ENCODE results near the gene EEFSEC.

The EEFSEC gene

GRCh38 chr3:128285042-128285966, 132.0 kb downstream of the EEFSEC start:
- H3K4me3 ChIP-seq (ENCODE audit: control insufficient read depth, low read depth, low read length): no peak overlapping the region
- no peak for DNase-seq (ENCODE audit: low read depth)
- TF ChIP-seq CTCF (IDR thresholded peaks at IDR 0.05; ENCODE audit: control insufficient read depth, insufficient read depth, low read depth, low read length, missing control alignments): no peak

- no peak for DNase-seq (ENCODE audit: low read depth)
- TF ChIP-seq CTCF (IDR thresholded peaks at IDR 0.05; ENCODE audit: control insufficient read depth, insufficient read depth, low read depth, low read length, missing control alignments): no peak
- no peak overlapping the region for H3K4me3 ChIP-seq (ENCODE audit: control insufficient read depth, low read depth, low read length)
These were observed 132.7 kb downstream of the EEFSEC start for GRCh38 chr3:128285967-128286321.

GRCh38 chr3:128286691-128287090, 133.4 kb downstream of the EEFSEC start:
- no peak for TF ChIP-seq CTCF (IDR thresholded peaks at IDR 0.05; ENCODE audit: control insufficient read depth, insufficient read depth, low read depth, low read length, missing control alignments)
- no peak for DNase-seq (ENCODE audit: low read depth)
- no peak overlapping the region for H3K4me3 ChIP-seq (ENCODE audit: control insufficient read depth, low read depth, low read length)

GRCh38 chr3:128287216-128287615, 133.9 kb downstream of the EEFSEC start:
- TF ChIP-seq CTCF (IDR thresholded peaks at IDR 0.05; ENCODE audit: control insufficient read depth, insufficient read depth, low read depth, low read length, missing control alignments): no peak
- DNase-seq (ENCODE audit: low read depth): no peak
- H3K4me3 ChIP-seq (ENCODE audit: control insufficient read depth, low read depth, low read length): no peak overlapping the region

- TF ChIP-seq CTCF (IDR thresholded peaks at IDR 0.05; ENCODE audit: control insufficient read depth, insufficient read depth, low read depth, low read length, missing control alignments): no peak
- no peak for DNase-seq (ENCODE audit: low read depth)
- H3K4me3 ChIP-seq (ENCODE audit: control insufficient read depth, low read depth, low read length): no peak overlapping the region
These were observed 136.3 kb downstream of the EEFSEC start for GRCh38 chr3:128289534-128289933.

- no peak overlapping the region for H3K4me3 ChIP-seq (ENCODE audit: control insufficient read depth, low read depth, low read length)
- DNase-seq (ENCODE audit: low read depth): no peak
- no peak for TF ChIP-seq CTCF (IDR thresholded peaks at IDR 0.05; ENCODE audit: control insufficient read depth, insufficient read depth, low read depth, low read length, missing control alignments)
These were observed 137.2 kb downstream of the EEFSEC start for GRCh38 chr3:128290484-128290883.

Measured in AG09309 (cell line).